ENCODE results near the gene ASB1.

ASB1 gene

GRCh38 chr2:238379096-238379810 is 47.5 kb upstream of the ASB1 start:
- H2AFZ ChIP-seq (ENCODE audit: low read length), result no peak overlapping the region
- no peaks in the 10 kb centered on the region for H4K20me1 ChIP-seq (ENCODE audit: insufficient read depth, low read length)
- H3K79me2 ChIP-seq (ENCODE audit: insufficient read depth, low read length), result no peaks in the 10 kb centered on the region
- H3K36me3 ChIP-seq (ENCODE audit: insufficient read depth, low read length), result no peaks in the 10 kb centered on the region; the same call in 1 of the 2 replicates
- H3K4me3 ChIP-seq (ENCODE audit: low read depth, low read length, poor library complexity, severe bottlenecking), result no peak overlapping the region
- H3K9me3 ChIP-seq (ENCODE audit: low read length), result peaks cover 3% of the 10 kb centered on the region; the same call in 1 of the 2 replicates
- H3K4me1 ChIP-seq (ENCODE audit: insufficient read depth, low read length, severe bottlenecking), result peaks cover 3% of the 10 kb centered on the region
- H3K9ac ChIP-seq (ENCODE audit: low read length), result no peak overlapping the region
- no peaks in the 10 kb centered on the region for H3K27me3 ChIP-seq (ENCODE audit: insufficient read depth, low read length)
- H3K4me2 ChIP-seq (ENCODE audit: low read length), result no peak overlapping the region
- no peaks in the 10 kb centered on the region for H3F3A ChIP-seq (ENCODE audit: insufficient read depth, low read length)
- no peak for TF ChIP-seq CTCF (IDR thresholded peaks at IDR 0.05; ENCODE audit: low read length)
- TF ChIP-seq EZH2 (IDR thresholded peaks at IDR 0.05; ENCODE audit: borderline replicate concordance, low read length), result no peak
- no peaks in the 10 kb centered on the region for H3K9me2 ChIP-seq (ENCODE audit: low read depth, low read length)
- H3K27ac ChIP-seq (ENCODE audit: low read depth, low read length, poor library complexity, severe bottlenecking), result no peak overlapping the region

- no peak for TF ChIP-seq EZH2 (IDR thresholded peaks at IDR 0.05; ENCODE audit: borderline replicate concordance, low read length)
- no peak for TF ChIP-seq CTCF (IDR thresholded peaks at IDR 0.05; ENCODE audit: low read length)
- Histone ChIP-seq H3K4me2 (ENCODE audit: low read length) (no peak overlapping the region), H3K4me1 (ENCODE audit: insufficient read depth, low read length, severe bottlenecking) (peaks cover 3% of the 10 kb centered on the region), H3K79me2 (ENCODE audit: insufficient read depth, low read length) (no peaks in the 10 kb centered on the region), H3K27ac (ENCODE audit: low read depth, low read length, poor library complexity, severe bottlenecking) (no peak overlapping the region), H3K9ac (ENCODE audit: low read length) (no peak overlapping the region), H2AFZ (ENCODE audit: low read length) (no peak overlapping the region), H3K4me3 (ENCODE audit: low read depth, low read length, poor library complexity, severe bottlenecking) (no peak overlapping the region), H3F3A (ENCODE audit: insufficient read depth, low read length) (no peaks in the 10 kb centered on the region), H3K36me3 (ENCODE audit: insufficient read depth, low read length) (no peaks in the 10 kb centered on the region; the same call in 1 of the 2 replicates), H3K9me3 (ENCODE audit: low read length) (peaks cover 3% of the 10 kb centered on the region; the same call in 1 of the 2 replicates), H3K27me3 (ENCODE audit: insufficient read depth, low read length) (no peaks in the 10 kb centered on the region), H3K9me2 (ENCODE audit: low read depth, low read length) (no peaks in the 10 kb centered on the region), H4K20me1 (ENCODE audit: insufficient read depth, low read length) (no peaks in the 10 kb centered on the region)
These were observed 46.4 kb upstream of the ASB1 start for GRCh38 chr2:238380336-238380735.

GRCh38 chr2:238380785-238381184 is 45.9 kb upstream of the ASB1 start:
- no peak for TF ChIP-seq EZH2 (IDR thresholded peaks at IDR 0.05; ENCODE audit: borderline replicate concordance, low read length)
- TF ChIP-seq CTCF (IDR thresholded peaks at IDR 0.05; ENCODE audit: low read length), result no peak
- H3K9me3 ChIP-seq (ENCODE audit: low read length), result peaks cover 3% of the 10 kb centered on the region; the same call in 1 of the 2 replicates
- no peaks in the 10 kb centered on the region for H4K20me1 ChIP-seq (ENCODE audit: insufficient read depth, low read length)
- H3K27me3 ChIP-seq (ENCODE audit: insufficient read depth, low read length), result no peaks in the 10 kb centered on the region
- no peak overlapping the region for H3K4me2 ChIP-seq (ENCODE audit: low read length)
- H3K9ac ChIP-seq (ENCODE audit: low read length), result no peak overlapping the region
- H3F3A ChIP-seq (ENCODE audit: insufficient read depth, low read length), result no peaks in the 10 kb centered on the region
- no peak overlapping the region for H3K27ac ChIP-seq (ENCODE audit: low read depth, low read length, poor library complexity, severe bottlenecking)
- H2AFZ ChIP-seq (ENCODE audit: low read length), result no peak overlapping the region
- H3K79me2 ChIP-seq (ENCODE audit: insufficient read depth, low read length), result no peaks in the 10 kb centered on the region
- H3K4me3 ChIP-seq (ENCODE audit: low read depth, low read length, poor library complexity, severe bottlenecking), result no peak overlapping the region
- H3K4me1 ChIP-seq (ENCODE audit: insufficient read depth, low read length, severe bottlenecking), result peaks cover 3% of the 10 kb centered on the region
- no peaks in the 10 kb centered on the region for H3K9me2 ChIP-seq (ENCODE audit: low read depth, low read length)
- H3K36me3 ChIP-seq (ENCODE audit: insufficient read depth, low read length), result no peaks in the 10 kb centered on the region; the same call in 1 of the 2 replicates

All from OCI-LY1 (cell line).